HCT116 (cell line): Measurements from ENCODE around the gene MUS81. TPM values are rescaled to one million over a fixed set of nuclear protein-coding genes. Genes with fewer than 3 reads are reported as not detected.

ENCODE experiments used
- ATAC-seq: fragments of 200-7000 bp; cut with Tn5 transposase; 2 replicates; pipeline ENCODE4 v1.9.1; 2020; ENCODE audit warnings: mild to moderate bottlenecking, moderate library complexity
- BruUV-seq: library from RNA; stranded (reverse); fragments of 400-500 nt; replicated peaks from 2 replicates; lab custom pipeline; 2021; lab: Mats Ljungman, UMichigan
- CTCF ChIA-PET: fragments of 300-600 bp; sonication (Branson Sonifier 250); formaldehyde crosslinking; loops from one replicate; lab custom pipeline; 2021; ENCODE audit warnings: antibody characterized with exemption; lab: Charles Lee
- POLR2A ChIA-PET: fragments of 300-600, 350-600 bp; sonication (Branson Sonifier 250); formaldehyde crosslinking; loops from one replicate; lab custom pipeline; 2021; ENCODE audit warnings: antibody characterized with exemption; lab: Charles Lee
- RAD21 ChIA-PET, 2 experiments: fragments of 300-600 bp; sonication (Branson Sonifier 250); formaldehyde crosslinking; loops; one replicate each; lab custom pipeline; 2023; ENCODE audit warnings: low total read pairs in 2 of 2; ENCODE audit not compliant: uncharacterized antibody in 2 of 2, unreplicated experiment in 2 of 2, low non-redundant PET in 1 of 2; lab: Charles Lee
- DNase-seq: peaks from one replicate; pipeline ENCODE4 v3.0.0-alpha.2; 2010; ENCODE audit warnings: low read depth, low spot score
- H2AFZ ChIP-seq: fragments of 200-600 bp; shearing (Covaris generic), sonication (generic); 2 replicates; pipeline ENCODE4 v1.6.1; 2017; ENCODE audit warnings: low read depth, mixed run types, mixed read lengths, antibody characterized with exemption, low read length; ENCODE audit not compliant: poor library complexity, severe bottlenecking
- H3K27ac ChIP-seq: 2 replicates; pipeline ENCODE4 v1.5.1; 2012; ENCODE audit warnings: low read depth, low read length
- H3K27me3 ChIP-seq: fragments of 200-600 bp; sonication (generic); 2 replicates; pipeline ENCODE4 v1.6.1; 2016; ENCODE audit warnings: mixed run types, low read length, mixed read lengths; ENCODE audit not compliant: insufficient read depth
- H3K36me3 ChIP-seq, 2 experiments: fragments of 200-500 bp in 1 of 2; fragments of 200-600 bp in 1 of 2; sonication (Bioruptor generic) in 1 of 2; sonication (generic) in 1 of 2; 2 replicates each; pipeline versions ENCODE4 v1.5.1 to v1.6.1; 2014 to 2016; ENCODE audit warnings: low read length in 2 of 2, inconsistent platforms in 1 of 2, mixed read lengths in 1 of 2, mixed run types in 1 of 2; ENCODE audit not compliant: insufficient read depth in 2 of 2, control insufficient read depth in 1 of 2
- H3K4me1 ChIP-seq, 2 experiments: fragments of 200-600 bp in 1 of 2; sonication (generic) in 1 of 2; 2 replicates each; pipeline versions ENCODE4 v1.5.1 to v1.6.1; 2012 to 2017; ENCODE audit warnings: low read length in 2 of 2, inconsistent platforms in 1 of 2, mild to moderate bottlenecking in 1 of 2, mixed read lengths in 1 of 2, mixed run types in 1 of 2, moderate library complexity in 1 of 2; ENCODE audit not compliant: insufficient read depth in 2 of 2, control insufficient read depth in 1 of 2
- H3K4me2 ChIP-seq: fragments of 200-600 bp; sonication (generic); 2 replicates; pipeline ENCODE4 v1.6.1; 2017; ENCODE audit warnings: mixed run types, low read length, mixed read lengths
- H3K4me3 ChIP-seq, 2 experiments: fragments of 200-600 bp in 1 of 2; sonication (generic) in 1 of 2; replicated peaks in 1 of 2; 2 replicates each; pipeline ENCODE4 v1.5.1; 2011 to 2016; ENCODE audit warnings: low read length in 2 of 2, control low read depth in 1 of 2, low read depth in 1 of 2, mild to moderate bottlenecking in 1 of 2, mixed read lengths in 1 of 2, mixed run types in 1 of 2
- H3K79me2 ChIP-seq: fragments of 200-600 bp; sonication (generic); 2 replicates; pipeline ENCODE4 v1.6.1; 2017; ENCODE audit warnings: mild to moderate bottlenecking, mixed run types, low read length, moderate library complexity, mixed read lengths; ENCODE audit not compliant: insufficient read depth
- H3K9ac ChIP-seq: fragments of 200-600 bp; sonication (generic); 2 replicates; pipeline ENCODE4 v1.6.1; 2016; ENCODE audit warnings: low read length, mixed read lengths
- H3K9me2 ChIP-seq: fragments of 200-600 bp; sonication (generic), shearing (Covaris generic); 2 replicates; pipeline ENCODE4 v1.6.1; 2017; ENCODE audit warnings: mixed run types, mild to moderate bottlenecking, moderate library complexity; ENCODE audit not compliant: insufficient read depth
- H3K9me3 ChIP-seq, 2 experiments: fragments of 200-500 bp in 1 of 2; fragments of 200-600 bp in 1 of 2; sonication (Bioruptor generic) in 1 of 2; sonication (generic) in 1 of 2; 2 replicates each; pipeline ENCODE4 v1.6.1; 2014 to 2017; ENCODE audit warnings: low read length in 2 of 2, mixed read lengths in 2 of 2, inconsistent platforms in 1 of 2, low read depth in 1 of 2, mild to moderate bottlenecking in 1 of 2, mixed run types in 1 of 2, moderate library complexity in 1 of 2; ENCODE audit not compliant: control insufficient read depth in 1 of 2, insufficient read depth in 1 of 2
- H4K20me1 ChIP-seq: fragments of 200-600 bp; sonication (generic), shearing (Covaris generic); 2 replicates; pipeline ENCODE4 v1.6.1; 2017; ENCODE audit warnings: mixed run types, mild to moderate bottlenecking, moderate library complexity; ENCODE audit not compliant: insufficient read depth
- CEBPB ChIP-seq: IDR thresholded peaks from 2 replicates; pipeline ENCODE4 v1.6.1; 2012; ENCODE audit warnings: low read depth
- EGR1 ChIP-seq: IDR thresholded peaks from 2 replicates; pipeline ENCODE4 v1.6.1; 2012; ENCODE audit warnings: low read depth
- ELF1 ChIP-seq: IDR thresholded peaks from 2 replicates; pipeline ENCODE4 v1.6.1; 2012; ENCODE audit warnings: low read depth, borderline replicate concordance
- EZH2 ChIP-seq: fragments of 200-600 bp; sonication (generic); IDR thresholded peaks from 2 replicates; pipeline ENCODE4 v1.6.1; 2017; ENCODE audit warnings: antibody characterized with exemption, mixed run types
- EZH2phosphoT487 ChIP-seq: fragments of 200-600 bp; IDR thresholded peaks from 2 replicates; pipeline ENCODE4 v1.6.1; 2018; ENCODE audit warnings: antibody characterized with exemption, borderline replicate concordance
- FOSL1 ChIP-seq: IDR thresholded peaks from 2 replicates; pipeline ENCODE4 v1.6.1; 2012; ENCODE audit warnings: low read depth
- JUND ChIP-seq: IDR thresholded peaks from 2 replicates; pipeline ENCODE4 v1.6.1; 2012
- POLR2AphosphoS5 ChIP-seq: IDR thresholded peaks from 2 replicates; pipeline ENCODE4 v1.6.1; 2011; ENCODE audit warnings: mild to moderate bottlenecking, low read depth, low read length, moderate library complexity
- RAD21 ChIP-seq: IDR thresholded peaks from 2 replicates; pipeline ENCODE4 v1.6.1; 2012; ENCODE audit warnings: low read depth, mild to moderate bottlenecking
- SRF ChIP-seq: IDR thresholded peaks from 2 replicates; pipeline ENCODE4 v1.6.1; 2012; ENCODE audit warnings: low read depth
- TCF7L2 ChIP-seq: IDR thresholded peaks from 2 replicates; pipeline ENCODE4 v1.7.0; 2011; ENCODE audit warnings: borderline replicate concordance, inconsistent platforms; ENCODE audit not compliant: insufficient read depth, insufficient read length; ENCODE audit errors: extremely low read depth
- YY1 ChIP-seq: IDR thresholded peaks from 2 replicates; pipeline ENCODE4 v1.6.1; 2011; ENCODE audit warnings: low read length, low read depth, moderate library complexity, mild to moderate bottlenecking; ENCODE audit not compliant: insufficient replicate concordance; ENCODE audit errors: extremely low read depth
- ZFX ChIP-seq: fragments of 450-650 bp; IDR thresholded peaks from 2 replicates; pipeline ENCODE4 v1.6.1; 2017
- ZNF274 ChIP-seq: fragments of 200-500 bp; sonication (Bioruptor generic); IDR thresholded peaks from 2 replicates; pipeline ENCODE4 v1.6.1; 2014; ENCODE audit warnings: mild to moderate bottlenecking, low read depth, low read length, inconsistent platforms
- intact Hi-C: fragments of 100-400 bp; cut with micrococcal nuclease; formaldehyde crosslinking; loops from 2 replicates; pipeline ENCODE4 v1.10.0; 2022
- total RNA-seq: library from RNA; stranded (reverse); gene quantifications from one replicate; pipeline ENCODE4 v1.2.1, GENCODE V29; 2021; ENCODE audit not compliant: unreplicated experiment
- TF ChIP-seq, protein P1 (sequence below): IDR thresholded peaks from 2 replicates; pipeline ENCODE4 v1.6.1; 2012
- TF ChIP-seq, protein P2 (sequence below): IDR thresholded peaks from 2 replicates; pipeline ENCODE4 v1.6.1; 2012

The MUS81 gene
- total RNA-seq, 1 experiment from 2014 or later = 47.2 TPM

DNA sequence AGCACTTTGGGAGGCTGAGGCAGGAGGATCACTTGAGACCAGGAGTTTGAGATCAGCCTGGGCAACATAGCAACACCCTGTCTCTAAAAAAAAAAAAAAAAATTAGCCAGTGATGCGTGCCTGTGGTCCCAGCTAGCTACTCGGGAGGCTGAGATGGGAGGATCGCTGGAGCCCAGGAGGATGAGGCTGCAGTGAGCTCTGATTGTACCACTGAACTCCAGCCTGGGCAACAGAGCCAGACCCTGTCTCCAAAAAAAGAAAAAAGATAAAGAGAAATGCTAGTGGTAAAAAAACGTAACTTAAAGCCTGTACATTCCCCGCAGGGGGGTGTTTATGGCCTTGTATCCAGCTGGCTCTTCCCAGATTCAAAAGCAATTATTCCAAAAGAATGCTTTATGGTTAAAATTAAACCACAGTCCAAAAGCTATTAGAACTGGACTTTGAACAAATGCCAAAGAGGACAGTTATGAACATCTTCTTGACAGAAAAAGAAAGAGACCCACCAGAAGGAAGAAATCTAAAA, 42.9 kb upstream of the MUS81 start:
- Histone ChIP-seq H3K9me2 (no peaks in the 10 kb centered on the region), H3K4me1 (peaks cover 0 to 12% of the 10 kb centered on the region in 2 experiments; a peak in 2 of 4 replicates), H3K4me3 (peak overlapping the region; percentile 51 to 65), H3K79me2 (no peaks in the 10 kb centered on the region), H3K9ac (peak overlapping the region; percentile 67), H3K36me3 (no peaks in the 10 kb centered on the region), H4K20me1 (no peaks in the 10 kb centered on the region), H3K4me2 (peak overlapping the region; percentile 76), H3K9me3 (no peaks in the 10 kb centered on the region), H3K27ac (peak overlapping the region; percentile 51; the same call in 1 of the 2 replicates), H2AFZ (peak overlapping the region; percentile 88), H3K27me3 (no peaks in the 10 kb centered on the region)
- ATAC-seq = no peak
- intact Hi-C loops = no loop called here
- ChIA-PET RAD21 (interaction anchor here (0.6 to 2.2 kb wide), 12 partner anchors 20 to 188 kb away, joined by 3 to 12 read pairs (median 3); partner anchors contain the start of gene KAT5 (in 1 of the 2)), POLR2A (interaction anchor here (0.6 to 2.6 kb wide), 6 partner anchors 13 to 170 kb away, joined by 3 to 8 read pairs (median 4); partner anchors contain the start of genes AP5B1, KAT5 and MUS81), CTCF (interaction anchor here (0.6 to 3.7 kb wide), 12 partner anchors 10 to 208 kb away, joined by 3 to 36 read pairs (median 4); partner anchors contain the start of gene KAT5)
- BruUV-seq = TSS peak; percentile 74
- no peak for TF ChIP-seq EZH2phosphoT487
- no peak for TF ChIP-seq POLR2AphosphoS5
- TF ChIP-seq EZH2 = no peak
- TF ChIP-seq SRF = no peak
- TF ChIP-seq, protein P1, sequence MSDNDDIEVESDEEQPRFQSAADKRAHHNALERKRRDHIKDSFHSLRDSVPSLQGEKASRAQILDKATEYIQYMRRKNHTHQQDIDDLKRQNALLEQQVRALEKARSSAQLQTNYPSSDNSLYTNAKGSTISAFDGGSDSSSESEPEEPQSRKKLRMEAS = no peak
- no peak for TF ChIP-seq JUND
- TF ChIP-seq, protein P2, sequence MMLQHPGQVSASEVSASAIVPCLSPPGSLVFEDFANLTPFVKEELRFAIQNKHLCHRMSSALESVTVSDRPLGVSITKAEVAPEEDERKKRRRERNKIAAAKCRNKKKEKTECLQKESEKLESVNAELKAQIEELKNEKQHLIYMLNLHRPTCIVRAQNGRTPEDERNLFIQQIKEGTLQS = no peak
- TF ChIP-seq ELF1 = no peak
- TF ChIP-seq ZFX = no peak
- TF ChIP-seq YY1 = no peak
- no peak for TF ChIP-seq CEBPB
- no peak for TF ChIP-seq TCF7L2
- no peak for TF ChIP-seq EGR1
- no peak for TF ChIP-seq ZNF274
- TF ChIP-seq RAD21 = no peak
- TF ChIP-seq FOSL1 = no peak
- no peak for DNase-seq
